GM21528 (cell line): ENCODE results near the gene IL20.

Source experiments
- ATAC-seq: cut with Tn5 transposase; IDR thresholded peaks from one replicate; pipeline ENCODE4 v1.9.1; 2021; ENCODE audit warnings: mild to moderate bottlenecking, moderate library complexity; ENCODE audit not compliant: unreplicated experiment, low FRiP score

IL20 gene

DNA sequence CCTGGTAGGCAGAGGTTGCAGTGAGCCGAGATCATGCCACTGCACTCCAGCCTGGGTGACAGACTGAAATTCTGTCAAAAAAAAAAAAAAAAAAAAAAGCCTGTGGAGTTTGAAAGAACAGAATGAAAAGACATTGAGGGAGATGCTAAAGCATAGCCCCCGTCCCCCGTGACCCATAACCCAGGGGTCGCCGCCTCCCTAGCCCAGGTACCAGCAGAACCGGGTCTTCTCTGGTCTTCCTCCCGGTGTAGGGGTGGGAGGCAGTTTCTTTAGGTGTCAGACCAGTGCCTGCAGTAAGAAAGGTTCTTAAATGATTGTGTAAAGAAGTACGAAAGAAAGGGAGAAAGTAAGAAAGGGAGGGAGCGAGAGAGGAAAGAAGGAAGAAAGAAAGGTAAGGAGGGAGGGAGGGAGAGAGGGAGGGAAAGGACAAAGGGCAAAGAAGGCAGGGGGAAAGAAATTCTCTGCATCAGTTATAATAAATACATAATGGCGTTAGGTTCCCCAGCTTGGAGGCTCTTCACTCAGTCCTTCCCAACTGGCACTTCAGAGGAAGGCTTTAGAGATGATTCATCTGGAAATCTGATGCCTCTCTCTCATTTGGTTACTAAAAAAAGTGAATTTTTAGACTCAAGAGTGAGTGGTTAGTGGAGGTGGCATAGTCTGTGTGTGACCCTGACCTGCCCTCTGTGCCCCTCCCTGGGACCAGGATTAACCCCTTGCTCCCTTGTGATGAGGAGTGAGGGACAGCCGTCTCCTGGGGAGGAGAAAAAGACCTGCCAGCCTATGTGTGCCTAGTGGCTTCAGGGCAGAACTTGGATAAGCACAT is 32.9 kb downstream of the IL20 start:
- no peak for ATAC-seq

- no peak for ATAC-seq
Measured at GRCh38 chr1:206898915-206899431, 33.5 kb downstream of the IL20 start.

- ATAC-seq = no peak
Measured at GRCh38 chr1:206899717-206900116, 34.3 kb downstream of the IL20 start.

- no peak for ATAC-seq
Measured at GRCh38 chr1:206900149-206900548, 34.7 kb downstream of the IL20 start.

GRCh38 chr1:206901944-206902343 is 36.5 kb downstream of the IL20 start:
- no peak for ATAC-seq

- ATAC-seq = no peak
Measured at GRCh38 chr1:206902702-206903101, 37.3 kb downstream of the IL20 start.

DNA sequence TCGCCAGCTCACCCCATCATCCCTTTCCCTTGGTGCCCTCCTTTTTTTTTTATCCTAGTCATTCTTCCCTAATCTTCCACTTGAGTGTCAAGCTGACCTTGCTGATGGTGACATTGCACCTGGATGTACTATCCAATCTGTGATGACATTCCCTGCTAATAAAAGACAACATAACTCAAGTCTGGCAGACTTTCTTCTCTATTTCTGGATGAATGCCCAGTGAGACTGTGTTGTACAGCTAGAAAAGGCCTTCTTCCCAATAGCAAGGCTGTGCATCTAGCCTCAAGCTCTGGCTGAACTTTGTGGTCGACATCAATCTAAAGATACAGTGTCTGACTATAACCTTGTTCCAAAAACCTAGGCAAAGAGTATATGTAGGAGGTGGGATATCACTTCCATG is 38.3 kb downstream of the IL20 start:
- no peak for ATAC-seq

DNA sequence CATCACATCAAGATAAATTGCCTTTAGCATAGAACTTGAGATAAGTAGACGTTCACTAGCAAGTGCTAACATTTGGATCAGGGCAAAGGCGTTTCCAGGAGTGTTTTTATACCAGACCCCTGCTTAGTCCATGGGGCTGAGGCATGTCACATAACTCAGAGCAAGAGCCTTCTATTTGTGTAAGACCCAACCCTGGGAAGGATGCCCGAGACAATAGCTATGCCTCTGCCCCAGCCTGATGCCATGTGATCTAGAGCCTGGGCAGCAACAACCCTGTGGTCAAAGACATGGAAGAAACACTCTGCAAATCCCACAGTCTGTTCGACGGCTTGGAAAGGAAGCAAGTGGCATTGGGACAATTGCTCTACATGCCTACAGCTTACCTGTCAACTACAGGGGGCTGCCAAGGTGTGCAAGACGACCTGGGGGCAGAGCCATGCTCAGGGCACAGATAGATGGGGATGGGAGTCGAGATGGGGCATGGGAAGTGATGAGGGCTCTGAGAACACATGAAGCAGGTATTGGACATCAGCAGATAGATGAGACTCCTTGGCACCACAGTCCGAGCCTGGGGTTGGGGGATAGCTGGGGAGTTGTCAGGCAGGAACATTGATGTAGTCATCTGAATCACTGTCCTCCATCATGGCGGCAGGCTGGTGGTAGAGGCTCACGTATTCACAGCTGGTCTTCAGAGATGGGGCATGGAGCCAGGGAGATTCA is 39.2 kb downstream of the IL20 start:
- ATAC-seq = no peak

DNA sequence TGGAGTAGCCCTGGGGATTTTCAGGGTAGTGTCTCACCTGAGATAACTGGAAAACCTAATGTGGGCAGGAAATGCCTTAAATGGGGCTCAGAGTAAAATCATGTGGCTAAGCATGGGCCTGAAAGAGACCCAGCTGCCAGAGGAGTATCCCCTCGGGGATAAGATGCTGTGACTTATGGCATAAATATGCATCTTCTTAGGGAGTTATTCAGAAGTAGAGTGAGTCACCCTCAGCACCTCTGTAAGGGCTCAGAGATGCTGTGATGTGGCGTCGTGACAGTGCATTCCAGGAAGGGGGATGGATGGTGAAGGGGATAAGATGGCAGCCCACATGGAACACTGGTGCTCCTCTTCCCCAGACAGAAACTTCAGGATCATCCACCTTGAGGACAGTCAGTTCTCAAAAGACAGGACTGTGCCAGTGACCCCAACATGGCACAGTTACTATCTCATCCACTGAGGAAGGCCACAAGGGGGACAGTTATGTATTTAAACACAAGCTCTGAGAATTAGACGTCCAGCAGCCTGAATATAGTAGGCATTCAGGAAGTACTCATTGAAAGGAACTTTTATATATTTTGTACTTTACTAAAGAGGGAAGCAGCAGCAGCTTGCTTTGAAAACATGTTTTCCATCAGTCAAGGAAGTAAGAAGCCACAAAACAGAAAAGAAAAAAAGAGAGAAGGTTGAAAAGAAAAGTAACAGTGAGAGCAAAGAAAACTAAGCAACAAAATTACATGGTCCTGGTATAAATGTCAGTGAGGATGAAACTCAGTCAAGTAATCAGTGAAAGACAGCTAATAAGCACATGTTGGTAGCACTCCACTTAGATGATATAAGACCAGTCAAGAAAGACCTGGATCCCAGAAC is 40.1 kb downstream of the IL20 start:
- ATAC-seq = no peak

- no peak for ATAC-seq
Measured at GRCh38 chr1:206907304-206907991, 42.0 kb downstream of the IL20 start.

DNA sequence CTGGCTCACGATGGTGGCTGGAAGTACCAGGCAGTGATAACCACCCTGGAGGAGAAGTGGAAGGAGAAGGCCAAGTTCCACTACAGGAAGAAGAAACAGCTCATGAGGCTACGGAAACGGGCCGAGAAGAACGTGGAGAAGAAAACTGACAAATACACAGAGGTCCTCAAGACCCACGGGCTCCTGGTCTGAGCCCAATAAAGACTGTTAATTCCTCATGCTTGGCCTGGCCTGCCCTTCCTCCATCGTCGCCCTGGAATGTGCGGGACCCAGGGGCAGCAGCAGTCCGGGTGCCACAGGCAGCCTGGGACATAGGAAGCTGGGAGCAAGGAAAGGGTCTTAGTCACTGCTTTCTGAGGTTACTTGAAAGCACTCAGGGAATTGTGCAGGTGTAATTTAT is 42.6 kb downstream of the IL20 start:
- ATAC-seq = no peak

DNA sequence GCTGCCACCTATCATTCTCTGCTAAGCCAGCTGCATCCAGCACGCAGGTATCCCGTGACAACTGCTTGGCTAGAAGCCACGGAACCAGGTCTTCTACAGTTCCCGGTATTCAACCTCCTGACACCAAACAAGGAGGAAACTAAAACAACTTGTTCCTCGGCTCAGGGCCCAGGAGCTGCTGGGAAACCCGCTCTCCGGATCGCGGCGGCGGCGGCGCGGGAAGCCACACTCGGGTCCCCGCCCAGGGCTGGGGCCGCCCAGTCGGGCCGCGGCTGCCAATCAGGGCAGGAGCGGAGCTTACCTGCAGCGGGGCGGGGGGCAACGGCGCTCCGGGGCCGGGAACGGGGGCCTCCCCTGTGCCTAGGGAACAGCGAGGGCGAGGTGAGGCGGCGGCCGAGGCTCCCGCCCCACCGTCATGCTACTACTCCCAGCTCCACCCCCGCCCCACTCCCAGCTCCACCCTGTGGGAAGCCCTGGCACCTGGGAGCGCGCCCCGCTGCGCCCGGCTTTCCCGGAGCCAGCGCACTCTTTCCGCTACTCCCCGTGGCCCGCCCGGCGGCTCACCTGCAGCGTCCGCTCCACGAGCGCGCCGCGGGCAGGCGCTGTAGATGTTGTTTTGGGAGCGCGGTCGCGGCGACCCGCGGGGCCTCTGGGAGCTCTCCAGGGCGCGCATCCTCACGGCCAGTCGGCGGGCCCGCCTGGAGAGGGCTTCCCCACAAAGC is 43.9 kb downstream of the IL20 start:
- no peak for ATAC-seq

- no peak for ATAC-seq
Measured at GRCh38 chr1:206909883-206910318, 44.5 kb downstream of the IL20 start.

DNA sequence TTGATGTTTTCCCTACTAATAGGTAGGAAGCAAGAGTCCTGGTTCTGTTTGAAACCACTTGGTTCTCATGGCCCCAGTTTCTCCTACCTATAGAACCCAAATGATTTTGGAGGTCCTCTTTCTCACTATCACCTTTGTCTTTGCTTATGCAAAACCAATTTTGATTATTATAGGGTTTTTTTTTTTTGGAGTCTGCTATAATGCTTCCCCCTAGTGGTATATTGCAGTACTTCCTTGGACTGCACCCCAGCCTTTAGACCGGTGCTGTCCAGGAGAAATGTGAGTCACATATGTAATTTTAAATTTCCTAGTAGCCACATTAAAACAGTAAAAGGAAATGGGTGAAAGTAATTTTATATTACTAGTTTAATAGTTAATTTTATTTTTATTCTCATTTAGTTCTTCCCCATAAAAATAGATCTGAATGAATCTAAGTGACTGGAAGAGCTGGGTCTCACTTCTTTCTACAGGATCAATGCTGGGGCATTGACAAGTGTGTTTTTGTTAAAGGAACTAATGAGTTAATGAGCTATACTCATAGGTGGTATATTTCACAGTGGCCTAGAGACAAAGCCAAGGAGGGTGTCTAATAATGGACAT is 45.7 kb downstream of the IL20 start:
- no peak for ATAC-seq

DNA sequence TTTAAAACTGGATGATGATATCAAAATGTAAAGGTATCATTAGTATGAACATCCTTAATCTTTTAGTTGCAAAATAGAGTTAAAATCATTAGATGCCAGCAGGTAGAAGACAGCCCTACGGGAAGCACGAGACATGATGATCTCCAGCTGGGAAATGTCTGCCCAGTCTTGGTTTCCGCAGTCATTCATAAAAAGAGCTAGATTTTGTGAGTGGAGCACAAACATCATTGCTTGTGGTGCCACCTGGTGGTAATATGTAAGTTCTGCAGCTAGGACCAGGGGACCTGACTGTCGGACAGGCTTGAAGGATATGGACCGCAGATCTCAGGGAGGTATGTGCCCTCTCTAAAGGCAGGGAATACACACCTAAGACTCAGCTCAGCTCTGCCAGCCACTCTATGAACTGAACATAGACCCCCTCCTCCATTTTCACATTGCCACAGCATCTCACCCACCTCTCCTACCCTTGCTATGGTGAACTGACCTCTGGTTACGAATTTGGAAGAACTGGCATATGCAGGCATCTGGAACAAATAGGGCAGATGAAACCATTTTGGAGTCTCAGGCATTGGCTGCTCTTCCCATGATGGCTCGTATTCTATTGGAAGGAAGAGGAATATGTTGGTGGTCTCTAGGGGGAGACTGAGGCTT is 47.1 kb downstream of the IL20 start:
- no peak for ATAC-seq

DNA sequence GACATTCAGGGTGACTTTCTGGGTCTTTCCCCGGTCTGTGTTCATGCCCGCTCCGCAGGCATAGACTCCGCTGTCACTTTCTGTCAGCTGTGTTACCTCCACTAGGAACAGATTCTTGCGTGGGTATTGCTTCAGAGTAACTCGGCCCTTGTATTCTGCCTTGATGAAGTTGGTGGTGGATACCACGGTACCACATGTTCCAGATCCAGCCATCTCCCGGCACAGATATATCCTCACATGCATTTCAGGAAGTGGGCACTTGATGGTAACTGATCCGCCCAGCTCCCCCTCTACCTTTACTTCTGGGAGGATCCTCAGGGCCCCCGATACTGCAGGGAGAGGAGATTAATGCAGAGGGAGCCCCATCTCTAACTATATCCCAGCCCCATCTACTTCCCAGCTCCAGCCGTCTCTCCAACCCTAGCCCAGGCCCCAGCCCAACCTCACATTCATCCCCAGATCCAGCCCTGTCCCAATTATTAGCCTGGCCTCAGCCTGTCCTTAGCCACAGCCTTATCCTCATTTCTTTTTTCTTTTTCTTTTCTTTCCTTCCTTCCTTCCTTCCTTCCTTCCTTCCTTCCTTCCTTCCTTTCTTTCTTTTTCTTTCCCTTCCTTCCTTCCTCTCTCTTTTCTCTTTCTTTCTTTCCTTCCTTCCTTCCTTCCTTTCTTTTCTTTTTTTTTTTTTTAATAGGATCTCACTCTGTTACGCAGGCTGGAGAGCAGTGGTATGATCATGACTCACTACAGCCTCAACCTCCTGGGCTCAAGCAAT is 48.5 kb downstream of the IL20 start:
- no peak for ATAC-seq

DNA sequence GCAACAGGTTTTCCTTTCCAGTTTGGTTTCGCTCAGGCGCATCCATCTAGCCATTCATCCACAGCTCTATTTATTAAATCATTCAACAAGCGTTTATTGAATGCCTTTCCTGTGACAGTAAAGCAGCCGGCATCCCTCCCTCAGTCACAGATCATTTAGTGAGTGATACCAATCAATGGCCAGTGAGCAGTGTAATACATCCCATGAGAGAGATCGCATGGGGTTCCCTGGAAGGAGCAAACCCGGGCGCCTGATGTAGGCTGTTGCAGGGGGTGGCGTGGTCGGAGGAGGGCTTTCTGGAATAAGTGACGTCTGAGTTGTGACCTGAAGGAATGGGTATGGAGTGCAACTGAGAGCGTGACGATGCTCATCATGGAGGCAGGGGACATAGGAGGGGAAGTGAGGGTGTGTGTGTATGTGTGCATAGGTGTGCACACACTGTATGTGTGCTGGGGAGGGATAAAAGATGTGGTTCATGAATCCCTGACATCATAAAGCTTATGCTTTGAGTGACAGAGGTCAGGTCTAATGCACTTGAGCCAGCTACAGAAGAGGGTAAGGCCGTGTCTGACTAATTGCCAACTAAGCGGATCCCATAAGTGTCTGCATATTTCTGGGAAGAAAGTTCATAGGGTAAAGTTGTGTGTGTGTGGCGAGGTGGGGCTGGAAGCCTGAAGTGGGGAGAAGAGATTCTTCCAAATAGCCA is 49.8 kb downstream of the IL20 start:
- ATAC-seq = no peak
